Type B pancreatic cell (in vitro differentiated cells): Measurements from ENCODE around the gene DHX16. TPM values are rescaled to one million over a fixed set of nuclear protein-coding genes. Genes with fewer than 3 reads are reported as not detected.

ENCODE experiments used
- DNase-seq: peaks from one replicate; pipeline ENCODE4 v3.0.0; 2021; ENCODE audit warnings: mixed read lengths; ENCODE audit not compliant: unreplicated experiment; ENCODE audit errors: extremely low spot score
- H3K27ac Mint-ChIP-seq: 2 replicates; pipeline ENCODE4 v1.8.0; 2021; ENCODE audit warnings: mild to moderate bottlenecking, mixed read lengths
- H3K27me3 Mint-ChIP-seq: 2 replicates; pipeline ENCODE4 v1.8.0; 2021; ENCODE audit warnings: mixed read lengths
- H3K36me3 Mint-ChIP-seq: 2 replicates; pipeline ENCODE4 v1.8.0; 2021; ENCODE audit warnings: mixed read lengths
- H3K4me1 Mint-ChIP-seq: one replicate; pipeline ENCODE4 v1.8.0; 2021; ENCODE audit warnings: mixed read lengths; ENCODE audit not compliant: unreplicated experiment
- H3K4me3 Mint-ChIP-seq: 2 replicates; pipeline ENCODE4 v1.8.0; 2021; ENCODE audit warnings: mild to moderate bottlenecking, mixed read lengths
- H3K9me3 Mint-ChIP-seq: 2 replicates; pipeline ENCODE4 v1.8.0; 2021; ENCODE audit warnings: mixed read lengths
- total RNA-seq: library from RNA; stranded (reverse); gene quantifications from 2 replicates; pipeline ENCODE4 v1.2.1, GENCODE V29; 2021; ENCODE audit warnings: low replicate concordance
- TF ChIP-seq, protein P1 (sequence below): fragments of 200-600 bp; sonication (generic); conservative IDR thresholded peaks from 2 replicates; pipeline ENCODE4 v1.5.0; 2021; ENCODE audit warnings: antibody characterized with exemption, mild to moderate bottlenecking

The DHX16 gene
- total RNA-seq, 1 donor from 2014 or later, result 29.6 TPM

DNA sequence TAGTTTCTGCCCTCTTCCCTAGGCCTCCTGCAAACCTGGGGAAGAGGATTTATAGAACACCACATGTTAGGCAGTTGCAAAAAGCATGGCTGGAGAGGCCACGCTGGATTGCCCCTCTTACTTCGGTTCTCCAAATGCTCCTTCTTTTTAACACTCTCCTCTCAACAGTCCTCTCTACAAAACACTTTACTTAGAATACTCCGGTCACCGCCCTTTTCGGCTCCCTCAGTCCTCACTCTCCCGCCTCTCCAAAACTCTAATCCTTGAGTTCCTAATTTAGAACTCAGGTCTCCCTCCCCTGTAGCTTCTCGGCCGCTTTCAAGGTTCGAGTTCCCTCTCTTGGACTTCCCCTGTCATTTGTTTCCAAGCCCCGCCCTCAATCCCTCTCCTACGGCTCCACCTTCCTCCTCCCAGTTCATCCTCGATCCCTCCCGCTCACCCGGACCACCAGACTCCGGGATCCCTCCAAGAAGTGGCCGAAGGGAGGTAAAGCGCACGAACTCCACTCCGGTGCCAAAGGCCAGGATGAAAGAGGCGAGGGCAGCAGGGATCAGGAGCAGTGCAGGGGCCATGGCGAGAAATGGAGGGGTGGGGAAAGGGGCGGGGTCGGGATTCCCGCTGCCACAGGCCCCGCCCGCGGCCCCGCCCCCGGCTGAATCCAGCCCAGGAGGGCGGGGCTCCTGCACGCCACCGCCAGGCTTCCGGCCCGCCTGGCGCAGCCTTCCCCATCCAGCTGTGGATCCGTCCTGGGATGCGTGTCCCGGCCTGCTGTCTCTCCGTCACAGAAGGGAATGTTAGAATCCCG lies 17.8 kb upstream of the DHX16 start, which contains the start of gene NRM:
NRM (minus strand) TSS at position 582 of the 805 bp plus-strand sequence; CDS start at position 572, 10 bp downstream.
- Mint-ChIP-seq H3K4me3 (peak within 1 kb of the TSS; percentile 96), H3K36me3 (peaks cover 4% of the 10 kb centered on the region), H3K9me3 (no peaks in the 10 kb centered on the region), H3K4me1 (peaks cover 38% of the 10 kb centered on the region), H3K27me3 (no peaks in the 10 kb centered on the region), H3K27ac (peak within 1 kb of the TSS; percentile 83)
- DNase-seq, result peak; percentile 90
- TF ChIP-seq, protein P1, sequence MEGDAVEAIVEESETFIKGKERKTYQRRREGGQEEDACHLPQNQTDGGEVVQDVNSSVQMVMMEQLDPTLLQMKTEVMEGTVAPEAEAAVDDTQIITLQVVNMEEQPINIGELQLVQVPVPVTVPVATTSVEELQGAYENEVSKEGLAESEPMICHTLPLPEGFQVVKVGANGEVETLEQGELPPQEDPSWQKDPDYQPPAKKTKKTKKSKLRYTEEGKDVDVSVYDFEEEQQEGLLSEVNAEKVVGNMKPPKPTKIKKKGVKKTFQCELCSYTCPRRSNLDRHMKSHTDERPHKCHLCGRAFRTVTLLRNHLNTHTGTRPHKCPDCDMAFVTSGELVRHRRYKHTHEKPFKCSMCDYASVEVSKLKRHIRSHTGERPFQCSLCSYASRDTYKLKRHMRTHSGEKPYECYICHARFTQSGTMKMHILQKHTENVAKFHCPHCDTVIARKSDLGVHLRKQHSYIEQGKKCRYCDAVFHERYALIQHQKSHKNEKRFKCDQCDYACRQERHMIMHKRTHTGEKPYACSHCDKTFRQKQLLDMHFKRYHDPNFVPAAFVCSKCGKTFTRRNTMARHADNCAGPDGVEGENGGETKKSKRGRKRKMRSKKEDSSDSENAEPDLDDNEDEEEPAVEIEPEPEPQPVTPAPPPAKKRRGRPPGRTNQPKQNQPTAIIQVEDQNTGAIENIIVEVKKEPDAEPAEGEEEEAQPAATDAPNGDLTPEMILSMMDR, result no peak

DNA sequence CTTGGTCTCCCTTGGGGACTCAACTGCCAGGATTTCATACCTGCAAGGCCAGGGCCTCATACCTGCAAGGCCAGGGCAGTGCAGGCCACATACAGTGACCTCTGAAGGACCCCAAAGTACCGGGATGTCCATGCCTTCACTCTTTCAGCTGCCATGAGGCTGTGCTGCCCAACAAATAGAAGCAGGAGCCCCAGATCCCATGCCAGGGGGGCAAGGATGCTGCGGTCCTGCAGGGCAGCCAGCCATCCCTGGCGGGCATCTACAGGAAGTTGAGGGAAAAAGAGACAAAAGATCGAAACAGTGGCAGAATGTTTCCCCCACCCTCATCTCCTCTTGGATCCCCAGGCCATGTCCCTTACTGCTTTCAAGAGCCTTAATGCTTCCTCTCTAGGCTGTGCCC lies 17.2 kb upstream of the DHX16 start:
- no peaks in the 10 kb centered on the region for H3K9me3 Mint-ChIP-seq
- TF ChIP-seq, protein P1, result no peak
- H3K27ac Mint-ChIP-seq, result peak overlapping the region; percentile 83
- peak overlapping the region; percentile 96 for H3K4me3 Mint-ChIP-seq
- H3K36me3 Mint-ChIP-seq, result peaks cover 4% of the 10 kb centered on the region
- DNase-seq, result no peak
- H3K4me1 Mint-ChIP-seq, result peaks cover 44% of the 10 kb centered on the region
- no peaks in the 10 kb centered on the region for H3K27me3 Mint-ChIP-seq

DNA sequence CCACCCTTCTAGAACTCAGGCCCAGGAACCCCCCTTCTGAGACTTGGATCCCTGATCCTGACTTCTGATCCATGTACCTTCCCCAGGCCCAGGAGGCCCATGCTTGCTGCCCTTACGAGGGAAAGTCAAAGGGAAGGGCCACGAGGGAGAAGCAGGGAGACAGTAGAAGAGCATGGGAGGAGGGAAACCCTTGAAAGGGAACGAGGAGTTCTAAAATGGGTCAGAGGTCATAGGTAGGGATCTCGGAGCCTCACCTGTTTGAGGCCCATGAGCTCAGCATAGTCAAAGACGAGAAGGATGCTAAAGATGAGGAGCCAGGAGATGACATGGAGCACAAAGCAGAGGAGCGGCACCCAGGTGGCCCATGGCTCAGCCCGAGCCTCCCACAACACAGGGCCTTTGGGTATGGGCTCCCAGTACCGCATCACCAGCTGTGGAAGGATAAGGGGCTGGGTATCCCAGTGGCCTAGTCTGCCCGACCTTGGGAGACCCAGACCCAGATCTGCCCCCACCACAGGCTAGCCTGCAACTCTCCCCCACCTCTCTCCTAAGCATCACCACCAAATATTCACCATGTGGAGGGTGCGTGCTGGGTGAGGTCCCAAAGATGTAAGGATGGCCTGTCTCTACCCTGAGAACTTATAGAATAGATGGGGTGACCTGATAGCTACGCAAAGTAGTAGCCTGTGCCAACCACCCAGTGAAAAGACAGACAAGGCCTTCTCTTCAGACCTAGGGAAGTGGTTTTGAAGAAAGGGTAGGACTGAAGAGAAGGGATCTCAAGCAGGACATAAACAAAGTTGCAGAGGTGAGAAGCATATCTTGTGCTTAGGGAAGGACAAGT lies 16.4 kb upstream of the DHX16 start:
- Mint-ChIP-seq H3K4me1 (peaks cover 48% of the 10 kb centered on the region), H3K27ac (no peak overlapping the region), H3K4me3 (peak overlapping the region; percentile 99), H3K9me3 (no peaks in the 10 kb centered on the region), H3K27me3 (no peaks in the 10 kb centered on the region), H3K36me3 (peaks cover 4% of the 10 kb centered on the region)
- TF ChIP-seq, protein P1, result no peak
- DNase-seq, result no peak

DNA sequence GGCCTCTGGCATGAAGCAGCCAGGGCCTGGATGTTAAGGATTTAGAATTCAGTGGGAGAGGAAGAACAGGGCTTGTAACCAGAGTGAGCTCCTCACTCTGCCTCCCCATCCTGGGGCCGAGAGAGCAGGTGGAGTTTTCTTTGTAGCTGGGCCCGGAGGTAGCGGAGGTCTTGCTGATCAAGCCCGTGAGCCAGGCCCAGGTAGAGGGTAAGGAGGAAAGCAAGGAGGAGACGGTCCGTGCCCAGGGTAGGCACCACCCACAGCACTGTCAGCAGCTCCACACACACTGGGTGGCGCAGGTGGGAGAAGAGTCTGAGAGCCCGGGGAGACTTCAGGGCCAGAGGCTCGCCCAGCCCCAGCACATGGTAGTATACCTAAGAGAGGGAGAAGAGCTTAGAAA lies 15.8 kb upstream of the DHX16 start:
- Mint-ChIP-seq H3K27ac (peak overlapping the region; percentile 81), H3K36me3 (peaks cover 7% of the 10 kb centered on the region)

DNA sequence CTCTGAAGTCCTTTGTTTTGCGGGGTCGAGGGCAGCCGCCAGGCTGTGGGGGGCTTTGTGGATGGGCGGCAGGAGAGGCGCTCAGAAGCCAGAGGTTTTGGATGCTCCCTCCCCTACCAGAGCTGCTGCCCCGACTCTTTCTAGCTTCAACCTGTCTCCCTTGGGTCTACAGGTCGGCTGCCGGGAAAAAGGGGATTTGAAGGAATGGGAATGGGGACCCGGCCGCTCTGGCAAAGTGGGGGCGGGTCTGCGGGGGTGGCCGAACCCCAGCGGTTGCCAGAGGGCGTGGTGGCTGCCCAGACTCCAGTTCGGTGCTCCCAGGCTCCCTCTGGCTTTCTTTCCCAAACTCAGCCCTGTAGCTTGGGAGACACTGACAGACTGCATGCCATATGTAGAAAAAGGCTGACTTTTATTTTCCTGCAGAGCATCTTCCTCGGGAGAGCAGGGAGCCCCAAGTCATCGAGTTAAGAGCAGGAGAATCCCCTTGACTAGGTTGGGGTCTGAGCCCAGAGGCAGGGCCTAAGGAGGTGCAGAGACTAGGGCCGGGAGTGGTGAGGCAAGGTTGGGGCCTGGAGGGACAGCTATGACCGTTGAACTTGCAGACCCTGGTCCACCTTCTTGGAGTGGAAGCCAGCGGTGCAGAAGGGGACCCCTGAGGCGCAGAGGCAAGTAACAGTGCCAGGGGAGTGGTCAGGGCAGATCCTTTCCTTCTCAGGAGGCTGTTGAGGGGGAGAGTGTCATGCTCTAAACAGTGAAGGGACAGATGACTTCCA lies 15.0 kb upstream of the DHX16 start:
- no peaks in the 10 kb centered on the region for H3K27me3 Mint-ChIP-seq
- TF ChIP-seq, protein P1, result no peak
- DNase-seq, result no peak
- H3K27ac Mint-ChIP-seq, result peak overlapping the region; percentile 81
- peaks cover 57% of the 10 kb centered on the region for H3K4me1 Mint-ChIP-seq
- H3K9me3 Mint-ChIP-seq, result no peaks in the 10 kb centered on the region
- peak overlapping the region; percentile 99 for H3K4me3 Mint-ChIP-seq
- peaks cover 7% of the 10 kb centered on the region for H3K36me3 Mint-ChIP-seq

More for the DNA sequence above, 15.8 kb upstream of the DHX16 start:
- Mint-ChIP-seq H3K9me3 (no peaks in the 10 kb centered on the region), H3K4me1 (peaks cover 54% of the 10 kb centered on the region), H3K4me3 (peak overlapping the region; percentile 99), H3K27me3 (no peaks in the 10 kb centered on the region)
- TF ChIP-seq, protein P1, result no peak
- DNase-seq, result no peak
